GM23338 (cell line): Measurements from ENCODE around the gene PAM. TPM values are rescaled to one million over a fixed set of nuclear protein-coding genes. Genes with fewer than 3 reads are reported as not detected.

Experiments
- ATAC-seq: fragments of 200-7000 bp; cut with Tn5 transposase; 3 replicates; pipeline ENCODE4 v1.9.1; 2020
- DNase-seq: peaks from one replicate; pipeline ENCODE4 v3.0.0-alpha.2; 2015; ENCODE audit warnings: low spot score
- H2AFZ ChIP-seq: fragments of 200-600 bp; sonication (generic); 2 replicates; pipeline ENCODE4 v1.8.0; 2016; ENCODE audit warnings: antibody characterized with exemption, mild to moderate bottlenecking, moderate library complexity
- H3F3A ChIP-seq: fragments of 200-600 bp; sonication (generic); replicated peaks from 2 replicates; pipeline ENCODE4 v1.8.0; 2017; ENCODE audit warnings: antibody characterized with exemption, mixed run types, low read depth
- H3K27ac ChIP-seq: fragments of 200-600 bp; sonication (generic); 2 replicates; pipeline ENCODE4 v1.6.1; 2016; ENCODE audit warnings: low read depth
- H3K27me3 ChIP-seq: fragments of 200-600 bp; sonication (generic); 2 replicates; pipeline ENCODE4 v1.8.0; 2016; ENCODE audit warnings: mild to moderate bottlenecking, mixed run types, moderate library complexity; ENCODE audit not compliant: insufficient read depth
- H3K36me3 ChIP-seq: fragments of 200-600 bp; sonication (generic); 2 replicates; pipeline ENCODE4 v1.8.0; 2016; ENCODE audit warnings: mild to moderate bottlenecking; ENCODE audit not compliant: insufficient read depth
- H3K4me1 ChIP-seq: fragments of 200-600 bp; sonication (generic); 2 replicates; pipeline ENCODE4 v1.8.0; 2016; ENCODE audit warnings: mild to moderate bottlenecking, moderate library complexity; ENCODE audit not compliant: insufficient read depth
- H3K4me2 ChIP-seq: fragments of 200-600 bp; sonication (generic); 2 replicates; pipeline ENCODE4 v1.7.1; 2017; ENCODE audit warnings: mixed run types
- H3K4me3 ChIP-seq: fragments of 200-600 bp; sonication (generic); 2 replicates; pipeline ENCODE4 v1.6.1; 2016; ENCODE audit warnings: mixed run types
- H3K79me2 ChIP-seq: fragments of 200-600 bp; sonication (generic); replicated peaks from 2 replicates; pipeline ENCODE4 v1.8.0; 2017; ENCODE audit warnings: mild to moderate bottlenecking; ENCODE audit not compliant: insufficient read depth
- H3K9me2 ChIP-seq: fragments of 200-600 bp; sonication (generic); 2 replicates; pipeline ENCODE4 v1.8.0; 2017; ENCODE audit not compliant: insufficient read depth
- H4K20me1 ChIP-seq: fragments of 200-600 bp; sonication (generic); replicated peaks from 2 replicates; pipeline ENCODE4 v1.8.0; 2017; ENCODE audit warnings: mild to moderate bottlenecking; ENCODE audit not compliant: insufficient read depth
- H3K27ac Mint-ChIP-seq: 2 replicates; pipeline ENCODE4 v1.8.0; 2020; ENCODE audit warnings: inconsistent platforms, mild to moderate bottlenecking, moderate library complexity, mixed read lengths
- H3K27me3 Mint-ChIP-seq: 3 replicates; pipeline ENCODE4 v1.8.0; 2022; ENCODE audit warnings: low read depth, mild to moderate bottlenecking, moderate library complexity, mixed read lengths, inconsistent platforms; ENCODE audit not compliant: insufficient read depth, poor library complexity
- H3K36me3 Mint-ChIP-seq: 3 replicates; pipeline ENCODE4 v1.8.0; 2021; ENCODE audit warnings: low read depth, mild to moderate bottlenecking, inconsistent platforms, moderate library complexity, mixed read lengths
- H3K4me1 Mint-ChIP-seq: 3 replicates; pipeline ENCODE4 v1.8.0; 2020; ENCODE audit warnings: mild to moderate bottlenecking, inconsistent platforms, mixed read lengths
- H3K4me3 Mint-ChIP-seq: 3 replicates; pipeline ENCODE4 v1.8.0; 2021; ENCODE audit warnings: moderate library complexity, mild to moderate bottlenecking, inconsistent platforms, mixed read lengths
- H3K9me3 Mint-ChIP-seq: 3 replicates; pipeline ENCODE4 v1.8.0; 2020; ENCODE audit warnings: moderate library complexity, mild to moderate bottlenecking, inconsistent platforms, mixed read lengths
- CREB1 ChIP-seq: fragments of 250-450 bp; sonication (Bioruptor Pico); IDR thresholded peaks from 2 replicates; pipeline ENCODE4 v1.5.0; 2020; ENCODE audit warnings: low read depth, mild to moderate bottlenecking, moderate library complexity
- ETS1 ChIP-seq: IDR thresholded peaks from 2 replicates; pipeline ENCODE4 v1.6.1; 2016; ENCODE audit warnings: antibody characterized with exemption
- EZH2 ChIP-seq: fragments of 200-600 bp; sonication (generic); IDR thresholded peaks from one replicate; pipeline ENCODE4 v1.8.0; 2017; ENCODE audit warnings: antibody characterized with exemption, mild to moderate bottlenecking, low read depth; ENCODE audit not compliant: unreplicated experiment
- EZH2phosphoT487 ChIP-seq: fragments of 200-600 bp; sonication (generic); IDR thresholded peaks from one replicate; pipeline ENCODE4 v1.8.1; 2018; ENCODE audit warnings: antibody characterized with exemption; ENCODE audit not compliant: unreplicated experiment
- JUNB ChIP-seq: IDR thresholded peaks from one replicate; pipeline ENCODE4 v1.6.1; 2016; ENCODE audit warnings: antibody characterized with exemption; ENCODE audit not compliant: unreplicated experiment
- NANOG ChIP-seq: IDR thresholded peaks from 2 replicates; pipeline ENCODE4 v1.6.1; 2016; ENCODE audit warnings: antibody characterized with exemption, borderline replicate concordance
- ZNF114 ChIP-seq: fragments of 250-450 bp; sonication (Bioruptor Pico); IDR thresholded peaks from 2 replicates; pipeline ENCODE4 v1.5.0; 2020; ENCODE audit warnings: mild to moderate bottlenecking, moderate library complexity
- ZNF331 ChIP-seq: fragments of 250-450 bp; sonication (Bioruptor Pico); IDR thresholded peaks from 2 replicates; pipeline ENCODE4 v1.5.0; 2020; ENCODE audit warnings: low read depth, mild to moderate bottlenecking, moderate library complexity
- ZNF462 ChIP-seq: fragments of 250-450 bp; sonication (Bioruptor Pico); IDR thresholded peaks from 2 replicates; pipeline ENCODE4 v1.5.0; 2020; ENCODE audit warnings: mild to moderate bottlenecking, moderate library complexity
- polyA plus RNA-seq: library from polyadenylated mRNA; unstranded; fragments of >200 nt; fragmentation: Nextera tagmentation; extraction: Ambion mirVana; gene quantifications from 2 replicates; pipeline ENCODE4 v1.2.1, GENCODE V29; 2016
- total RNA-seq: library from RNA; depleted of rRNA; stranded (reverse); fragments of >200 nt; shearing (Covaris generic); gene quantifications from 2 replicates; pipeline ENCODE4 v1.2.3, GENCODE V29; 2014
- TF ChIP-seq, protein P1 (sequence below), 2 experiments: fragments of 200-600 bp in 1 of 2; sonication (generic) in 1 of 2; conservative IDR thresholded peaks; 2 replicates each; pipeline versions ENCODE4 v1.5.1 to v1.6.1; 2016 to 2017; ENCODE audit warnings: antibody characterized with exemption in 2 of 2, low read depth in 2 of 2, mild to moderate bottlenecking in 2 of 2, moderate library complexity in 1 of 2

PAM gene
- total and polyA plus RNA-seq, 2 experiments from 2014 or later: 33.9 to 79.4 TPM

DNA sequence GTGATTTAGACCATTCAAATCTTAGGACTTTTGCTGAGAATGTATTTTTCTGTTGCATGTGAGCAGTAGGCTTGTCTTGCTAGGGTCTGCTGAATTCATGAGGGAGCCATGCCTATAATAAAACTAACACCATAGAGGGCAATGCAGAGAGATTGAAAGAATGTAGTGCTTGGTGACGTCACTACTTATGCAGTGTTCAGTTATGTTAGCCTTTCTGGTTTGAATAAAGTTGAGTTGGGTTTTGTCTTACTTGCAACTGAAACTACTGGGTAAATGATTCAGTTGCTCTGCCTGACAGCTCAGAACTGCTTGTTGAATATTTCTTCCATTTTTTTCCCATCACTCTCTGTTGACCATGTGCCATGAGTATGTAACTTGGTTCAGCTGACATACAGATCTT lies 114.1 kb downstream of the PAM start:
- ATAC-seq (no peak), DNase-seq (no peak)
- H3K9me2 ChIP-seq: no peaks in the 10 kb centered on the region
- TF ChIP-seq ZNF331 (CRISPR knock-in tag) (no peak), CREB1 (CRISPR knock-in tag) (no peak)
- TF ChIP-seq, protein P1, sequence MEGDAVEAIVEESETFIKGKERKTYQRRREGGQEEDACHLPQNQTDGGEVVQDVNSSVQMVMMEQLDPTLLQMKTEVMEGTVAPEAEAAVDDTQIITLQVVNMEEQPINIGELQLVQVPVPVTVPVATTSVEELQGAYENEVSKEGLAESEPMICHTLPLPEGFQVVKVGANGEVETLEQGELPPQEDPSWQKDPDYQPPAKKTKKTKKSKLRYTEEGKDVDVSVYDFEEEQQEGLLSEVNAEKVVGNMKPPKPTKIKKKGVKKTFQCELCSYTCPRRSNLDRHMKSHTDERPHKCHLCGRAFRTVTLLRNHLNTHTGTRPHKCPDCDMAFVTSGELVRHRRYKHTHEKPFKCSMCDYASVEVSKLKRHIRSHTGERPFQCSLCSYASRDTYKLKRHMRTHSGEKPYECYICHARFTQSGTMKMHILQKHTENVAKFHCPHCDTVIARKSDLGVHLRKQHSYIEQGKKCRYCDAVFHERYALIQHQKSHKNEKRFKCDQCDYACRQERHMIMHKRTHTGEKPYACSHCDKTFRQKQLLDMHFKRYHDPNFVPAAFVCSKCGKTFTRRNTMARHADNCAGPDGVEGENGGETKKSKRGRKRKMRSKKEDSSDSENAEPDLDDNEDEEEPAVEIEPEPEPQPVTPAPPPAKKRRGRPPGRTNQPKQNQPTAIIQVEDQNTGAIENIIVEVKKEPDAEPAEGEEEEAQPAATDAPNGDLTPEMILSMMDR (conservative IDR thresholded peaks at IDR 0.05; ENCODE audit: low read depth in 2 of 2): no peak
- no peak overlapping the region for H2AFZ ChIP-seq
- no peak overlapping the region for H3K4me3 Mint-ChIP-seq
- H3K27me3 ChIP-seq: peaks cover 6% of the 10 kb centered on the region; the same call in 1 of the 2 replicates
- no peaks in the 10 kb centered on the region for H3K36me3 Mint-ChIP-seq
- no peaks in the 10 kb centered on the region for H3K79me2 ChIP-seq
- H3F3A ChIP-seq: no peaks in the 10 kb centered on the region
- no peak overlapping the region for H3K4me2 ChIP-seq
- H3K27ac ChIP-seq: no peak overlapping the region
- no peak overlapping the region for H3K27ac Mint-ChIP-seq
- H3K4me1 ChIP-seq: peaks cover 21% of the 10 kb centered on the region
- H3K36me3 ChIP-seq: no peaks in the 10 kb centered on the region
- H3K27me3 Mint-ChIP-seq: peaks cover 5% of the 10 kb centered on the region
- H3K9me3 Mint-ChIP-seq: no peaks in the 10 kb centered on the region
- peaks cover 22% of the 10 kb centered on the region for H3K4me1 Mint-ChIP-seq
- H4K20me1 ChIP-seq: no peaks in the 10 kb centered on the region
- H3K4me3 ChIP-seq: no peak overlapping the region

DNA sequence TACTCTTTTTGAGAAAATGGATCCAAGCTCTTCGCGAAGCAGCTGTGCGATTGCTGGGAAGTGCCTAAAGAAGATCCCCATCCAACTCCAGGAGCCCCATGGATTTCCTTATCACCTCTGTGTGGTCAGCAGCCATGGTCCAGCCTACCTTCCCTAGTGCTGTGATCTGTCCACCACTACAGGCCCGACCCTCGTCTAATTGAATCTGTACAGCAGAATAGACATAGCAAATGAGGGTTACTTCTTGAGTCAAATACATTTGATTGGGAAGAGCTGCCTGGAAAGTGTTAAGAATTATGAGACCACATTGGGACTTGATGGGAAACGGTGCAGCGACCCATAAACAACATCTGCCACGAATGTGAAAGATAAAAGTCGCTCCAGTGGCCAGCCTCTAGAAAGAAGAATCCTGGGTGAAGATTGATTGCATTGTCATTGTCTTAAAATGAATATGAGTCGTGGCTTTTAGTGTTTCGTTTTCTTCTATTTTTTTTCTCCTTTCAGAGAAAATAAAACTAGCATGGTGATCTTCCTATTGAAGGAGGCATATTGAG lies 118.4 kb downstream of the PAM start:
- Histone ChIP-seq H3K4me2 (no peak overlapping the region), H3K27ac (no peak overlapping the region), H3K27me3 (no peaks in the 10 kb centered on the region), H2AFZ (no peak overlapping the region), H3F3A (no peaks in the 10 kb centered on the region), H3K9me2 (no peaks in the 10 kb centered on the region), H3K79me2 (no peaks in the 10 kb centered on the region), H4K20me1 (no peaks in the 10 kb centered on the region), H3K4me3 (no peak overlapping the region), H3K36me3 (no peaks in the 10 kb centered on the region), H3K4me1 (no peaks in the 10 kb centered on the region)
- peaks cover 14% of the 10 kb centered on the region for H3K4me1 Mint-ChIP-seq
- no peaks in the 10 kb centered on the region; the same call in 2 of the 3 replicates for H3K36me3 Mint-ChIP-seq
- H3K9me3 Mint-ChIP-seq: no peaks in the 10 kb centered on the region
- ATAC-seq: no peak
- H3K27me3 Mint-ChIP-seq: no peaks in the 10 kb centered on the region
- no peak for DNase-seq
- H3K27ac Mint-ChIP-seq: no peak overlapping the region
- no peak overlapping the region for H3K4me3 Mint-ChIP-seq
- no peak for TF ChIP-seq CREB1 (CRISPR knock-in tag)
- TF ChIP-seq EZH2phosphoT487: no peak
- no peak for TF ChIP-seq ZNF462 (CRISPR knock-in tag)
- no peak for TF ChIP-seq JUNB
- TF ChIP-seq, protein P1 (conservative IDR thresholded peaks at IDR 0.05; ENCODE audit: low read depth in 2 of 2): no peak
- TF ChIP-seq ETS1: no peak
- TF ChIP-seq EZH2: no peak
- TF ChIP-seq NANOG: no peak
- no peak for TF ChIP-seq ZNF114 (CRISPR knock-in tag)
